ENCODE measurements around the gene LRP1B.

LRP1B gene

DNA sequence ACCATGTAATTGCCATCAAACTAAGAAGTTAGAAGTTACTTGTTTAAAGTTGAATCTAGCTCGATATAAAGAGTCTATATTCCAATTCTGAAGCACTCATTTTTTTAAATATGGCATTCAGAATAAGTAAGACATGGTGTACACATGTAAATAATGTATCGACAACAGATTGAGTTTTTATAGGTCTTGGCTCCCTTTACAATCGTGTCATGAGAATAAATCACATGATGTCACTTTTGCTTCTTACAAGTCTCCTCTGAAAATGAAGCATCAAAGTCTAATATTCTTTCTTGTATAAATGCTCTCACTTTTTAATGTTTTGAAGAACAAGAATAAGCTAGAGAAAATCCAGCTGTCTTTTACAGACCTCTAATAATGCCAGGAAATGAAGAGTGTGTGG lies 33.1 kb downstream of the LRP1B start:
- no peak for TF ChIP-seq GLIS3 (CRISPR knock-in tag; IDR thresholded peaks at IDR 0.05)
- TF ChIP-seq, protein P1, sequence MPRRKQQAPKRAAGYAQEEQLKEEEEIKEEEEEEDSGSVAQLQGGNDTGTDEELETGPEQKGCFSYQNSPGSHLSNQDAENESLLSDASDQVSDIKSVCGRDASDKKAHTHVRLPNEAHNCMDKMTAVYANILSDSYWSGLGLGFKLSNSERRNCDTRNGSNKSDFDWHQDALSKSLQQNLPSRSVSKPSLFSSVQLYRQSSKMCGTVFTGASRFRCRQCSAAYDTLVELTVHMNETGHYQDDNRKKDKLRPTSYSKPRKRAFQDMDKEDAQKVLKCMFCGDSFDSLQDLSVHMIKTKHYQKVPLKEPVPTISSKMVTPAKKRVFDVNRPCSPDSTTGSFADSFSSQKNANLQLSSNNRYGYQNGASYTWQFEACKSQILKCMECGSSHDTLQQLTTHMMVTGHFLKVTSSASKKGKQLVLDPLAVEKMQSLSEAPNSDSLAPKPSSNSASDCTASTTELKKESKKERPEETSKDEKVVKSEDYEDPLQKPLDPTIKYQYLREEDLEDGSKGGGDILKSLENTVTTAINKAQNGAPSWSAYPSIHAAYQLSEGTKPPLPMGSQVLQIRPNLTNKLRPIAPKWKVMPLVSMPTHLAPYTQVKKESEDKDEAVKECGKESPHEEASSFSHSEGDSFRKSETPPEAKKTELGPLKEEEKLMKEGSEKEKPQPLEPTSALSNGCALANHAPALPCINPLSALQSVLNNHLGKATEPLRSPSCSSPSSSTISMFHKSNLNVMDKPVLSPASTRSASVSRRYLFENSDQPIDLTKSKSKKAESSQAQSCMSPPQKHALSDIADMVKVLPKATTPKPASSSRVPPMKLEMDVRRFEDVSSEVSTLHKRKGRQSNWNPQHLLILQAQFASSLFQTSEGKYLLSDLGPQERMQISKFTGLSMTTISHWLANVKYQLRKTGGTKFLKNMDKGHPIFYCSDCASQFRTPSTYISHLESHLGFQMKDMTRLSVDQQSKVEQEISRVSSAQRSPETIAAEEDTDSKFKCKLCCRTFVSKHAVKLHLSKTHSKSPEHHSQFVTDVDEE (CRISPR knock-in tag; IDR thresholded peaks at IDR 0.05): no peak
- TF ChIP-seq ESRRG (CRISPR knock-in tag; IDR thresholded peaks at IDR 0.05): no peak
- no peak for TF ChIP-seq ARNTL (CRISPR knock-in tag; IDR thresholded peaks at IDR 0.05; ENCODE audit: borderline replicate concordance, low read depth)
- no peak for TF ChIP-seq PPARA (CRISPR knock-in tag; IDR thresholded peaks at IDR 0.05; ENCODE audit: borderline replicate concordance)
- TF ChIP-seq TCF4 (CRISPR knock-in tag; IDR thresholded peaks at IDR 0.05; ENCODE audit: borderline replicate concordance): no peak
- TF ChIP-seq OSR1 (CRISPR knock-in tag; IDR thresholded peaks at IDR 0.05): no peak
- ATAC-seq: no peak

DNA sequence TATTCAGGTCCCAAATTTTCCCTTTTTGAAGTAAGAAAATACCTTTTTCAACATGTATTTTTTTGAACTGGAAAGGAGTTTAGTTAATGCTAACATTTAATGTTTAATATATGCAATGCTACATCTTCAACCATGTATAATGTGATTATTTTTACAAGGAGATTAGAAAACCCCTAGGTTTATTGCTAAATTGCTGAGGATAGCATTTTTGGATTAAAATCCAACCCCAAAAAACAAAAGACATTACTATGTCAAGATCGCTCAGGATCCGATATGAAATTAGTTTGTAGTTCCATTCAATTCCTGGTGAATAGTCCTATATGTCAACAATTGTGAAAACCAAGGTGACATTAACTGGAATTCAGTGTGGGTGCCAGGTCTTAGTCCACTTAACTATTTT lies 35.2 kb downstream of the LRP1B start:
- TF ChIP-seq OSR1 (CRISPR knock-in tag; IDR thresholded peaks at IDR 0.05): no peak
- TF ChIP-seq, protein P2, sequence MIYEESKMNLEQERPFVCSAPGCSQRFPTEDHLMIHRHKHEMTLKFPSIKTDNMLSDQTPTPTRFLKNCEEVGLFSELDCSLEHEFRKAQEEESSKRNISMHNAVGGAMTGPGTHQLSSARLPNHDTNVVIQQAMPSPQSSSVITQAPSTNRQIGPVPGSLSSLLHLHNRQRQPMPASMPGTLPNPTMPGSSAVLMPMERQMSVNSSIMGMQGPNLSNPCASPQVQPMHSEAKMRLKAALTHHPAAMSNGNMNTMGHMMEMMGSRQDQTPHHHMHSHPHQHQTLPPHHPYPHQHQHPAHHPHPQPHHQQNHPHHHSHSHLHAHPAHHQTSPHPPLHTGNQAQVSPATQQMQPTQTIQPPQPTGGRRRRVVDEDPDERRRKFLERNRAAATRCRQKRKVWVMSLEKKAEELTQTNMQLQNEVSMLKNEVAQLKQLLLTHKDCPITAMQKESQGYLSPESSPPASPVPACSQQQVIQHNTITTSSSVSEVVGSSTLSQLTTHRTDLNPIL (CRISPR knock-in tag; IDR thresholded peaks at IDR 0.05; ENCODE audit: low read depth): no peak
- TF ChIP-seq ISL1 (CRISPR knock-in tag; IDR thresholded peaks at IDR 0.05): no peak
- TF ChIP-seq ESRRG (CRISPR knock-in tag; IDR thresholded peaks at IDR 0.05): no peak
- TF ChIP-seq, protein P1 (CRISPR knock-in tag; IDR thresholded peaks at IDR 0.05): no peak
- TF ChIP-seq ARNTL (CRISPR knock-in tag; IDR thresholded peaks at IDR 0.05; ENCODE audit: borderline replicate concordance, low read depth): no peak
- TF ChIP-seq RARB (CRISPR knock-in tag; IDR thresholded peaks at IDR 0.05): no peak
- TF ChIP-seq CSDC2 (CRISPR knock-in tag; IDR thresholded peaks at IDR 0.05): no peak
- TF ChIP-seq PPARA (CRISPR knock-in tag; IDR thresholded peaks at IDR 0.05; ENCODE audit: borderline replicate concordance): no peak
- TF ChIP-seq ZC3H10 (CRISPR knock-in tag; IDR thresholded peaks at IDR 0.05): no peak
- no peak for TF ChIP-seq ZNF565 (CRISPR knock-in tag; conservative IDR thresholded peaks at IDR 0.05; ENCODE audit: low read depth)
- TF ChIP-seq SNAI2 (CRISPR knock-in tag; IDR thresholded peaks at IDR 0.05): no peak
- TF ChIP-seq TCF4 (CRISPR knock-in tag; IDR thresholded peaks at IDR 0.05; ENCODE audit: borderline replicate concordance): no peak
- TF ChIP-seq TOX (CRISPR knock-in tag; IDR thresholded peaks at IDR 0.05; ENCODE audit: borderline replicate concordance): no peak
- TF ChIP-seq BACH2 (CRISPR knock-in tag; IDR thresholded peaks at IDR 0.05; ENCODE audit: borderline replicate concordance): no peak
- TF ChIP-seq ZNF70 (CRISPR knock-in tag; IDR thresholded peaks at IDR 0.05): no peak
- ATAC-seq: no peak

DNA sequence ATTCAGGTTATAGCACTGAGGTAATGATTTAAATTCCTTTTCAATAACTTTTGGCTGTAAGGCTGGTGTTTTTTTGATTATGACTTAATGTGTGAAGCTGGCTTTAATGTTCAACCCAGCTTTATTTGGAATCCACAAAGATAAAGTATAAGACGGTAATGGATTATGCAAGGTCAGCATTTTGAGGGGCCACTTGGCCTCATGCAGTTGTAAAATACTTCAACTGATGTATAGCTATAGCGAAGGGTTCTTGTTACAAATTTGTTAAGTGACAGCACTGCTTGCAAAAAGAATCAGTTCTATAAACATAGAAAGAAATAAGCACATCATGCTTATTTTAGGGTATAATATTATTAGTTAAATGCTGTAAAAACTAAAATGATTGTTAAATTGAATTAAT lies 36.6 kb downstream of the LRP1B start:
- TF ChIP-seq ZNF70 (CRISPR knock-in tag; IDR thresholded peaks at IDR 0.05) (no peak), ZC3H10 (CRISPR knock-in tag; IDR thresholded peaks at IDR 0.05) (no peak), OSR1 (CRISPR knock-in tag; IDR thresholded peaks at IDR 0.05) (no peak)
- TF ChIP-seq, protein P2 (CRISPR knock-in tag; IDR thresholded peaks at IDR 0.05; ENCODE audit: low read depth): no peak
- TF ChIP-seq, protein P3, sequence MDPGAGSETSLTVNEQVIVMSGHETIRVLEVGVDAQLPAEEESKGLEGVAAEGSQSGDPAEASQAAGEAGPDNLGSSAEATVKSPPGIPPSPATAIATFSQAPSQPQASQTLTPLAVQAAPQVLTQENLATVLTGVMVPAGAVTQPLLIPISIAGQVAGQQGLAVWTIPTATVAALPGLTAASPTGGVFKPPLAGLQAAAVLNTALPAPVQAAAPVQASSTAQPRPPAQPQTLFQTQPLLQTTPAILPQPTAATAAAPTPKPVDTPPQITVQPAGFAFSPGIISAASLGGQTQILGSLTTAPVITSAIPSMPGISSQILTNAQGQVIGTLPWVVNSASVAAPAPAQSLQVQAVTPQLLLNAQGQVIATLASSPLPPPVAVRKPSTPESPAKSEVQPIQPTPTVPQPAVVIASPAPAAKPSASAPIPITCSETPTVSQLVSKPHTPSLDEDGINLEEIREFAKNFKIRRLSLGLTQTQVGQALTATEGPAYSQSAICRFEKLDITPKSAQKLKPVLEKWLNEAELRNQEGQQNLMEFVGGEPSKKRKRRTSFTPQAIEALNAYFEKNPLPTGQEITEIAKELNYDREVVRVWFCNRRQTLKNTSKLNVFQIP (CRISPR knock-in tag; IDR thresholded peaks at IDR 0.05; ENCODE audit: borderline replicate concordance, low read depth): no peak
- ATAC-seq: no peak

All from SK-N-SH treated with all-trans-retinoic acid at 6 μM for 48 hours (cell line).